NCI-H446 (cell line): Measurements from ENCODE around the gene UBE2J1.

Source experiments
- DNase-seq, 2 experiments: peaks; one replicate each; lab custom pipeline; 2025; lab: John Stamatoyannopoulos, UW

The UBE2J1 gene

GRCh38 chr6:89364586-89364985 lies 12.1 kb upstream of the UBE2J1 start:
- DNase-seq, result no peak

DNA sequence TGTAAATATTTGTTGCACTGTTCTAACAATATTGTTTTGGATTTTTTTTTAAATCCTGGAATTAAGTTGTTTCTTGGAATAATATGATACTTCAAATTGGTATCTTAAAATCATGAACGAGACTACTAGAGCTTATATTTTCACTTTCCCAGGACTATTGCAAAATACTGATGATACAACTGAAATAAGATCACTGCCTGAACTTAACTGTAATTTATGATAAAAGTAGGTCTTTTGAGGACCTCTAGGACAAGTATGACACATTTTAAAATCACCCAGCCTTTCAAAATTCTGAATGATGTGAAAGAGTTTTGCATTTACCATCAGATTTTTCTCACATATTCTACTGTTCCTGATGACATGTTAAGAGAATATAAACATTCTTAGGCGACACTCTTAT lies 8.6 kb upstream of the UBE2J1 start:
- no peak for DNase-seq

DNA sequence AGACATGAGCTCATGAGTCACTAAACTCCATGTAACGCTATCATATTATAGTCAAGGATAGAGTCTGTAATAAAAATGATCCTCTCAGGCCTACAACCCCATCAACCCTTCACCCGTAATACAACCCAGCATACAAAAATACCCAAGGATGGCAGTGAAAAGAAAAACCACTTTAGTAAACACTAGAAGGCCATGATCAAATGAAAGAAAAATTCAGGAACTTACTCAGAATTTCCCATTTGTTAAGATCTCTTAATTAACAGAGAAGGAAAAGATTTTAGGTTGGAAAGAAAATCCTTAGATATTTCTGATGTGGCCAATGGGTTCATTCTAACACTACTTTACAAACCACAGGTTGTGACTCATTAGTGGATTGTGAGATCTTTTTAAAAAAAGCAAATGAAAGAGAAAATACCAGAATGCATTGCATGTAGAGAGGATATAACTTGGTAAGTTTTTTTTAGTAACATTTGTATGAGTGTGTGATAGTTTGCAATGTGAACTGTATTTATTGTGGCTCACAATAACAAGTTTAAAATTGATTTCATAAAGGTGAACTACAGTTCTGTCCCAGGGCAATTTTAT lies 8.0 kb upstream of the UBE2J1 start:
- no peak for DNase-seq

- no peak for DNase-seq
These were observed 7.0 kb upstream of the UBE2J1 start for GRCh38 chr6:89359561-89359960.

DNA sequence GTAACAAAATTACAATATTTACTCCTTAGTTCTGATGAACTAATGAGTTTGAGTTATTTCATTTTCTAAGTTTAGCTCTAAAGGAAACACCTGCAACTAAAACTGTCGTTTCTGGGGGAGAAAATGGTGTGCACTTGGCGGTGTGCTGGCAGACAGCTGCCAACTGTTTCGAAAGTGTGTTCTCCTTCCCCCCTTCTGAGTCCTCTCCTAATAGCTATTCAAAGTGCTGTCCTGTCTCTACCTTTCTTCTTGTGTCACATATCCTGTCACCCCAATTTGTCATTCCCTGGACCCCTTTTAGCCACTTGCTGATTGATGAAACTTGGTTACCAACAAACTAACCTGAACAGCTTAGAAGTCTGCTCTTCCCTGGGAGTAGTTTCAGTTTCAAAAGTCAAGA lies 4.9 kb upstream of the UBE2J1 start:
- no peak for DNase-seq

- DNase-seq, result no peak
These were observed 4.2 kb upstream of the UBE2J1 start for GRCh38 chr6:89356642-89357170.

- no peak for DNase-seq
These were observed 3.1 kb upstream of the UBE2J1 start for GRCh38 chr6:89355511-89356194.

DNA sequence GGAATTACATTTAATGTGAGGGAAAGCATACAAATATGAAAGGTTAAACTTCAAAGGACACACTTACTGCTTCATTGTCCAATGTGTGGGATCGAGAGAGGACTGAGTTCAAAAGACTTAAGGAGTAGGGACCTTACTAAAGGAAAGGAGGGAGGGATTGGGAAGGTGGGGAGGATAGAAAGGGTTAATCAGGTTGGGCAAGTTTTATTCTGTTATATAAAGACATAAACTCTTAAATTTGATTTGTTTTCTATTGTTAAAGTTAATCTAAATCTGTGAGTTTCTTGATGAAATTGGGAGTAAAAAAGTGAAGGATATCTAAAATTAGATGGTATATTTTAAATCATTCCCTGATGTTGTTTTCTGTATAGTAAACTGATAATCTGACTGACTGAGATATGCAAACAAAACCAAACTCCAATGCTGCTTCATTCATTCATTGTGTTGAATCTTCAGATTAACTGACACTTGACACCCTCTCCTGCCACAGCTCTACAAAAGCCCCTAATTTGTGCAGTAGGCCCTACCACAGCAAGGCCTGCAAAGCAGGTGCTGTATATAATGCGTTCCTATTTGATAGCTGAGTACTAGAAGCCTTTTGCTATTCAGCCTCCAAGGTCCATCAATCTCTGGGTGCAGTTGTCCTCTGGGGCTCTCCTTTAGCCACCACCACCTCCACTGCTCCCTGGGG lies 1.3 kb upstream of the UBE2J1 start:
- no peak for DNase-seq

GRCh38 chr6:89353118-89353556 lies 615 bp upstream of the UBE2J1 start:
- no peak for DNase-seq

DNA sequence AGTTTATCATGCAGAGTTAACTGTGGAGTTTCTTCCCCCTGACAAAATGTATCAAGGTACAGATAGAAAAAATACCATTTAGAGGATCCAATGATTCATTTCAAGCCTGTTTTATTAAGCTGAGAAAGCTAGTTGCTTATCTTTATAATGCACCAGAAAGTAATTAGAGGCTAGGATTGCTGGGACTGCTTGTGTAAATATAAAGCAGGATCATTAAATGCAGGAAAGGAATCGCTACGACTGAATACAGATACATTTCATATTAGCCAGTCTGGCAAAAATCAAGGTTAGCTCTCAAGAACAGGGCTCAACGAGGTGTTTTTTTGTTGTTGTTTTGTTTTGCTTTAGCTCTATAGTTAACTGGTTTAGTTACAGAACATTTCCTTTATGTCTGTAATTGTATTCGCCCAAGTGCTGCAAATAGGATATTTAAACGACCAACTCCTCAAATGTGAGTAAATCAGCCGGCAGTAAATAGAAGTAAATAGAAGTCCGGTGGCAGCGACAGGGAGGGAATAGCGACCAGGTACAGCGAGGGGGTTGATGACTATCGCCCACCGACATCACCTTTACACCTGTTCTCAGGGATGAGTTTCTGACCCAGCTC lies 748 bp downstream of the UBE2J1 start:
- no peak for DNase-seq

DNA sequence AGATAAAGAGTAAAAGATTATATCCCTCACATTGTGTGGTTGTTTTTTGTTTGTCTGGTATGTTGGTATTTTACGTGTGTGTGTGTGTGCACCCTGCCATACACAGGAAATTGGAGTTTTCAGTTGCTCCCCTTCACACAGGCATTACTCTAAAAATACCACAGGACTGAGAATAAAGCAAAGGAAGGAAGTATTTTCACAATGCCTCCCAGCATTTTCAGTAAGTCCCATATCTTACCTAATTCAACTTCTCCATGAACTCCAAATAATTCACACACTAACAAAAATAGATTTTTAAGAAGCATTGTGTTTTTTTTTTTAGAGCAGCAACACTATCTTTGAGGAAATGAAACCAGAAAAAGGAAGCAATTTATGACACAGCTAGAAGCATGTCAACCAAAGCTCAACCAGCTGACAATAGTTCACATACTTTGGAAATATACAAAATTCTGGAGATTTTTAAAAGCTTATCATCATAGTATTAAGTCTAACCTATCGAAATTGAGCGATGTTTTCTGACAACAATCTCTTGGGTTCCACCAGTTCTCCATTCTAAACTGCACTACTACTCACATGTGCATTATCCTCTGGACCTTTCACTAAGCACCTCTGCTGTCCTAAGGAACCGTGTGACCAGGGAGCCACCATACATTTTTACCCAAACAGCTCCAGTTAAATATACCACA lies 2.1 kb downstream of the UBE2J1 start:
- no peak for DNase-seq

DNA sequence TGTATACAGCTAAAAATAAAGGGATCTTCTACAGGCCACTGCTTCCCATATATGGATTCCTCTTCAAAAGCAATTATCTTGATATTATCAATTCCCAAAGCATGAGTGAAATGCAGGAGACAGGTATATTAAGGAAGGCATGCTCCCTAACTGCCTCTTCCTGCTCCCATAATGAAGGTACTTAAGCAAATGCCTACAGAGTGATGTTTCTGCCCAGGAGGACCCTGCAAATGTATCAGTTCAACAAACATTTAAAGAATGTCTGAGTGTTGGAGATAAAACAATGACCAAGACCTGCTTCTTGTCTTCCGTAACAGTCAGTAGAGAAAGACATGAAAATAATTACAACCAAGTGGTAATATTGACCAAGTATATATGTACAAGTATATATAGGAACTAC lies 4.2 kb downstream of the UBE2J1 start:
- no peak for DNase-seq

- DNase-seq, result no peak
These were observed 4.7 kb downstream of the UBE2J1 start for GRCh38 chr6:89347825-89348224.

GRCh38 chr6:89346433-89346832 lies 6.1 kb downstream of the UBE2J1 start:
- DNase-seq, result no peak

GRCh38 chr6:89339565-89339964 lies 13.0 kb downstream of the UBE2J1 start:
- DNase-seq, result no peak

DNA sequence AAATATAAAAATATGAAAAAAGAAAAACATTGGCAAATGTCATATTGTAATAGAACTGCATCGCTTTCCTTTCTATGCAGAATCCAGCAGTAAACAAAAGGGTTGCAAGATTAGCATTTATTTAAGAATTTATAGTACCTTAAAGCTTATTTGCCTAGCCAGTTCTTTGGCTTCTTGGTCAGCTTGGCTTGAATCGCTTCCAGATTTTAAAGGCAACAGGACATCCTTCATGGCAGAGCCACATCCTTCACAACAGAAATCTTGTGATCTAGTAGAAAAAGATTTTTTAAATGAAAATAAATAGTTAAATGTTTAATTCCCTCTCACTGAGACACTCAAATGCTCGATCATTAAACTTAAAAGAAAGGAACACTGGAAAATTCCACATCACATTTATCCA lies 17.4 kb downstream of the UBE2J1 start:
- no peak for DNase-seq

- DNase-seq, result no peak
These were observed 21.6 kb downstream of the UBE2J1 start for GRCh38 chr6:89330910-89331309.

DNA sequence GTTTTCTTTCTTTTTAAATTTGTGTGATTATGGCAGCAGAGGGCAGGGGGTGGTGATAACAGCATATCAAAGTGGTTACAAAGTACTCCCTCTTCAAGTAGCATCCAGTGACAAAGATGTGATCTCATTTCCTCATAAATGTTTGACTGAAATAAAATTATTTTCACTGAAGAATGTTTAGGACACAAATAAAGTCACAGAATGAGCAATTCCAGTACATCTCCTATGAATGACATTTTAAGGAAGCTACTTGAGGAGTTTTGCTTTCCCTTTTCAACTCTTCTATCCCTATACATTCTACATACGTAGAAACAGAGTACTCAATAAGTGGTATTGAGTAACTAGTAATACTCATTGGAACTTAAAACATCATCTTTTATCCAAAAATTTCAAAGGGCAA lies 23.5 kb downstream of the UBE2J1 start:
- no peak for DNase-seq

DNA sequence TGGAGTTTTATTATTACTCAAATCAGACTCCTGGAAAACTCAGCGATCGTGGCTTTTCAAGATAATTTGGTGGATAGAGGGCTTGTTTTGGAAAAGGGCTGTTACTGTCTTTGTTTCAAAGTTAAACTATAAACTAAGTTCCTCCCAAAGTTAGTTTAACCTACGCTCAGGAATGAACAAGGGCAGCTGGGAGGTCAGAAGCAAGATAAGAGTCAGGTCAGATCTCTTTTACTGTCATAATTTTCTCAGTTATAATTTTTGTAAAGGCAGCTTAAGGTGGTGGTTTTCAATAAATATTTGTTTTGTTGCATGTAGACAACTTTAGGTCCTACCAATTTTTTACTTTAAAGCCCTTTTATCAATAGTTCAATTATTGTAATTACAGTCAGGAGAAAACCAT lies 28.2 kb downstream of the UBE2J1 start:
- DNase-seq, result no peak

GRCh38 chr6:89323511-89323971 lies 29.0 kb downstream of the UBE2J1 start:
- no peak for DNase-seq

DNA sequence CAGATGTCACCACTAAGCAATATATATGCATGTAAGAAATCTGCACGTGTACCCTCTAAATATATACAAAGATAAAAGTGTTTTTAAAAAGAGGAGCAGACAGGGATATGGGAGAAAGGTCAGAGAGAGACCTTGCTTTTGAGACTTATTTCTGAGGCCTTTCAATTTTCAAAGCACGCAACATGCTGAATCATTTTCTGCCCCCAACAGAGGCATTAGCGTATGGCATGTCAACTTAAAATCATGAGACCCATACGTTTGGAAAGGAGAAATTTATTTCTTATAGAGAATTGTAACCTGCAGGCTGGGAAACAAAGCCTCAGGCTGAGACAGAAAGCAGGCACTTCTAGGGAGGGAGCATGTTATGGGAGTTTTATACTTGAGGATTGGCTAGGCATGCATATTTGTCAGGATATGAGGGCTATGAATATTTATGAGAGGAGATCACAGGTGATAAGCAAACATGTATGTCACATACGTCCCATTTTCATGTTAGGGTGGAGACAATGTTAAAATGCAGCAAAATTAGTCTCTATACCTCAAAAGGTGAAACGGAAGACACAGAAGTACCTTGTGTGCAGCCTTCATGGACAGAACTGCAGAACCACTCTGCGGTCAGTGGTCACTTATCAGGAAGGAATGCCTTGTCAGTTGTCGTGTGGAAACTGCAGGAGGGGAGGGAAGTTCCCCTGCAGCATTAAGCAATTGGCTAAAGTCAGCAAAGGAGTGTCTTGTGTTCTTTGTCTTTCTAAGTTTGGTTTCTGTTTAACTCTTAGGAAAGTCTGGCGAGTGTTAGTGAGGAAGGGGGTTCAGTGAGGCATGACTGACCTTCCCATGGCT lies 31.2 kb downstream of the UBE2J1 start:
- DNase-seq, result no peak
